IMR-90 (cell line): ENCODE results near the gene NUBP2.

Source experiments
- BHLHE40 ChIP-seq: fragments of 150-350 bp; IDR thresholded peaks from 2 replicates; pipeline ENCODE4 v1.6.1; 2016; ENCODE audit warnings: mild to moderate bottlenecking, low read depth, low read length
- CEBPB ChIP-seq: IDR thresholded peaks from 2 replicates; pipeline ENCODE4 v1.6.1; 2012; ENCODE audit warnings: low read depth, low read length, improper control_type of control experiment
- CTCF ChIP-seq: conservative IDR thresholded peaks from 2 replicates; pipeline ENCODE4 v1.5.1; 2012; ENCODE audit warnings: mild to moderate bottlenecking, low read depth, low read length, improper control_type of control experiment
- ELK1 ChIP-seq: fragments of 150-350 bp; IDR thresholded peaks from 2 replicates; pipeline ENCODE4 v1.6.1; 2016; ENCODE audit warnings: low read depth, mild to moderate bottlenecking, low read length, moderate library complexity, borderline replicate concordance
- FOS ChIP-seq: fragments of 150-350 bp; IDR thresholded peaks from 2 replicates; pipeline ENCODE4 v1.6.1; 2016; ENCODE audit warnings: low read depth, low read length
- MAFK ChIP-seq: IDR thresholded peaks from 2 replicates; pipeline ENCODE4 v1.6.1; 2012; ENCODE audit warnings: low read depth, low read length, improper control_type of control experiment
- MAZ ChIP-seq: IDR thresholded peaks from 2 replicates; pipeline ENCODE4 v1.6.1; 2012; ENCODE audit warnings: low read depth, mild to moderate bottlenecking, low read length, improper control_type of control experiment, moderate library complexity, borderline replicate concordance
- MXI1 ChIP-seq: IDR thresholded peaks from 2 replicates; pipeline ENCODE4 v1.6.1; 2012; ENCODE audit warnings: low read depth, mild to moderate bottlenecking, low read length, moderate library complexity, borderline replicate concordance
- POLR2A ChIP-seq: IDR thresholded peaks from 2 replicates; pipeline ENCODE4 v1.6.1; 2012; ENCODE audit warnings: mild to moderate bottlenecking, low read depth, low read length
- RCOR1 ChIP-seq: IDR thresholded peaks from 2 replicates; pipeline ENCODE4 v1.6.1; 2012; ENCODE audit warnings: mild to moderate bottlenecking, low read length, improper control_type of control experiment; ENCODE audit not compliant: insufficient replicate concordance
- RFX5 ChIP-seq: IDR thresholded peaks from 2 replicates; pipeline ENCODE4 v1.8.0; 2012; ENCODE audit warnings: low read depth, mild to moderate bottlenecking, low read length, moderate library complexity
- SMC3 ChIP-seq: fragments of 150-350 bp; IDR thresholded peaks from 2 replicates; pipeline ENCODE4 v1.6.1; 2016; ENCODE audit warnings: low read depth, mild to moderate bottlenecking, antibody characterized with exemption, low read length, moderate library complexity
- USF2 ChIP-seq: fragments of 150-350 bp; IDR thresholded peaks from 2 replicates; pipeline ENCODE4 v1.6.1; 2017; ENCODE audit warnings: mild to moderate bottlenecking, antibody characterized with exemption, low read length, low read depth

- no peak for TF ChIP-seq MXI1
- no peak for TF ChIP-seq POLR2A
- TF ChIP-seq CTCF = no peak
- TF ChIP-seq SMC3 = no peak
- no peak for TF ChIP-seq USF2
- TF ChIP-seq MAFK = no peak
- TF ChIP-seq RCOR1 = no peak
- no peak for TF ChIP-seq MAZ
- no peak for TF ChIP-seq CEBPB
- TF ChIP-seq RFX5 = no peak
- no peak for TF ChIP-seq BHLHE40
- TF ChIP-seq ELK1 = no peak
- TF ChIP-seq FOS = no peak
Measured at GRCh38 chr16:1744338-1744840, 38.4 kb upstream of the NUBP2 start.
